OCI-LY7 (cell line): Measurements from ENCODE around the gene DNAH17. TPM values are rescaled to one million over a fixed set of nuclear protein-coding genes. Genes with fewer than 3 reads are reported as not detected.

Experiments
- BruUV-seq: library from RNA; stranded (reverse); fragments of 400-500 nt; replicated peaks from 2 replicates; lab custom pipeline; 2021; lab: Mats Ljungman, UMichigan
- CTCF ChIA-PET: fragments of 300-600 bp; sonication (Branson Sonifier 250); formaldehyde crosslinking; loops from one replicate; lab custom pipeline; 2022; ENCODE audit warnings: antibody characterized with exemption; ENCODE audit not compliant: unreplicated experiment; lab: Charles Lee
- POLR2A ChIA-PET: fragments of 300-600 bp; sonication (Branson Sonifier 250); formaldehyde crosslinking; loops from one replicate; lab custom pipeline; 2022; ENCODE audit warnings: antibody characterized with exemption; lab: Charles Lee
- DNase-seq: peaks from one replicate; pipeline ENCODE4 v3.0.0-alpha.2; 2015; ENCODE audit warnings: low spot score
- H2AFZ ChIP-seq: fragments of 200-600 bp; sonication (generic), shearing (Covaris generic); 2 replicates; pipeline ENCODE4 v1.6.1; 2014; ENCODE audit warnings: mild to moderate bottlenecking, antibody characterized with exemption, low read length, moderate library complexity
- H3K27ac ChIP-seq: fragments of 200-600 bp; sonication (generic); 2 replicates; pipeline ENCODE4 v1.5.1; 2014; ENCODE audit warnings: mixed run types, low read depth, mild to moderate bottlenecking, moderate library complexity, low read length, inconsistent platforms; ENCODE audit not compliant: poor library complexity, severe bottlenecking
- H3K36me3 ChIP-seq: fragments of 200-600 bp; sonication (generic); 2 replicates; pipeline ENCODE4 v1.6.1; 2014; ENCODE audit warnings: mild to moderate bottlenecking, antibody characterized with exemption, low read length, moderate library complexity, mixed read lengths; ENCODE audit not compliant: insufficient read depth
- H3K4me1 ChIP-seq: fragments of 200-600 bp; sonication (generic); 2 replicates; pipeline ENCODE4 v1.5.1; 2014; ENCODE audit warnings: mild to moderate bottlenecking, low read length; ENCODE audit not compliant: insufficient read depth, poor library complexity, severe bottlenecking
- H3K4me2 ChIP-seq: fragments of 200-600 bp; sonication (generic); 2 replicates; pipeline ENCODE4 v1.6.1; 2014; ENCODE audit warnings: mild to moderate bottlenecking, low read length
- H3K4me3 ChIP-seq: fragments of 200-600 bp; sonication (generic); 2 replicates; pipeline ENCODE4 v1.5.1; 2014; ENCODE audit warnings: mild to moderate bottlenecking, low read depth, low read length; ENCODE audit not compliant: poor library complexity, severe bottlenecking
- H3K79me2 ChIP-seq: fragments of 200-600 bp; sonication (generic); 2 replicates; pipeline ENCODE4 v1.6.1; 2016; ENCODE audit warnings: low read depth, mild to moderate bottlenecking, low read length, moderate library complexity, mixed read lengths; ENCODE audit not compliant: insufficient read depth
- H3K9me2 ChIP-seq: fragments of 200-600 bp; sonication (generic); 2 replicates; pipeline ENCODE4 v1.6.1; 2016; ENCODE audit warnings: mild to moderate bottlenecking, low read length, mixed read lengths; ENCODE audit not compliant: insufficient read depth
- H3K9me3 ChIP-seq: fragments of 200-600 bp; sonication (generic); 2 replicates; pipeline ENCODE4 v1.6.1; 2014; ENCODE audit warnings: mild to moderate bottlenecking, mixed run types, low read length, mixed read lengths
- H4K20me1 ChIP-seq: fragments of 200-600 bp; sonication (generic); 2 replicates; pipeline ENCODE4 v1.6.1; 2014; ENCODE audit warnings: mild to moderate bottlenecking, antibody characterized with exemption, low read length, moderate library complexity, mixed read lengths; ENCODE audit not compliant: insufficient read depth
- CTCF ChIP-seq: fragments of 200-600 bp; sonication (generic); conservative IDR thresholded peaks from 2 replicates; pipeline ENCODE4 v1.5.1; 2014; ENCODE audit warnings: mild to moderate bottlenecking, antibody characterized with exemption, low read length, moderate library complexity, mixed read lengths
- EZH2phosphoT487 ChIP-seq: fragments of 200-600 bp; sonication (generic); IDR thresholded peaks from 2 replicates; pipeline ENCODE4 v1.6.1; 2018; ENCODE audit warnings: low read depth, borderline replicate concordance, mild to moderate bottlenecking, mixed run types, antibody characterized with exemption, low read length, moderate library complexity, mixed read lengths
- intact Hi-C: fragments of 100-400 bp; cut with micrococcal nuclease; formaldehyde crosslinking; loops from one replicate; pipeline ENCODE4 v1.10.0; 2022; ENCODE audit not compliant: unreplicated experiment
- total RNA-seq, 2 experiments: library from RNA; depleted of rRNA in 1 of 2; stranded (reverse); fragments of >200 nt in 1 of 2; shearing (Covaris generic) in 1 of 2; gene quantifications; 2 replicates each; pipeline ENCODE4 v1.2.3, GENCODE V29; 2014 to 2022

DNAH17 gene
- total RNA-seq, 2 experiments from 2014 or later, result 0.89 to 1.1 TPM

- Histone ChIP-seq H2AFZ (no peak overlapping the region), H3K4me1 (no peaks in the 10 kb centered on the region), H3K9me2 (no peaks in the 10 kb centered on the region), H3K4me2 (no peak overlapping the region), H3K79me2 (no peaks in the 10 kb centered on the region), H3K27ac (no peak overlapping the region), H3K4me3 (no peak overlapping the region), H3K9me3 (no peaks in the 10 kb centered on the region), H4K20me1 (no peaks in the 10 kb centered on the region), H3K36me3 (peaks cover 95% of the 10 kb centered on the region)
- DNase-seq, result no peak
- ChIA-PET POLR2A (interaction anchor here (0.6 to 0.9 kb wide), 2 partner anchors 10 to 94 kb away, joined by 4 read pairs; no protein-coding TSS in a partner anchor), CTCF (no interaction called here)
- TF ChIP-seq EZH2phosphoT487 (no peak), CTCF (no peak)
- intact Hi-C loops, result no loop called here
- BruUV-seq, result no TSS peak
Observed at GRCh38 chr17:78401246-78401645, 175.9 kb downstream of the DNAH17 start.

- TF ChIP-seq CTCF (no peak), EZH2phosphoT487 (no peak)
- no peak overlapping the region for H3K27ac ChIP-seq
- ChIA-PET POLR2A (interaction anchor here (0.6 to 0.9 kb wide), 3 partner anchors 9 to 295 kb away, joined by 3 to 4 read pairs (median 4); no protein-coding TSS in a partner anchor), CTCF (interaction anchor here (0.6 kb wide), 1 partner anchor 95 kb away, joined by 3 read pairs; no protein-coding TSS in a partner anchor)
- no peaks in the 10 kb centered on the region for H3K79me2 ChIP-seq
- no TSS peak for BruUV-seq
- no peaks in the 10 kb centered on the region for H3K4me1 ChIP-seq
- intact Hi-C loops, result no loop called here
- no peaks in the 10 kb centered on the region for H4K20me1 ChIP-seq
- H3K9me3 ChIP-seq, result no peaks in the 10 kb centered on the region
- H3K36me3 ChIP-seq, result peaks cover 98% of the 10 kb centered on the region
- no peak overlapping the region for H3K4me3 ChIP-seq
- DNase-seq, result no peak
- H3K9me2 ChIP-seq, result no peaks in the 10 kb centered on the region
- H2AFZ ChIP-seq, result no peak overlapping the region
- no peak overlapping the region for H3K4me2 ChIP-seq
Observed at GRCh38 chr17:78400581-78401240, 176.5 kb downstream of the DNAH17 start.

GRCh38 chr17:78399693-78400144 is 177.5 kb downstream of the DNAH17 start:
- ChIA-PET CTCF (interaction anchor here (0.6 kb wide), 1 partner anchor 94 kb away, joined by 3 read pairs; no protein-coding TSS in a partner anchor), POLR2A (no interaction called here)
- Histone ChIP-seq H3K36me3 (peaks cover 98% of the 10 kb centered on the region), H2AFZ (no peak overlapping the region), H3K4me3 (no peak overlapping the region), H3K79me2 (no peaks in the 10 kb centered on the region), H3K9me3 (no peaks in the 10 kb centered on the region), H4K20me1 (no peaks in the 10 kb centered on the region), H3K4me1 (no peaks in the 10 kb centered on the region), H3K4me2 (no peak overlapping the region), H3K9me2 (no peaks in the 10 kb centered on the region), H3K27ac (no peak overlapping the region)
- DNase-seq, result no peak
- intact Hi-C loops, result no loop called here
- no TSS peak for BruUV-seq
- no peak for TF ChIP-seq EZH2phosphoT487
- no peak for TF ChIP-seq CTCF
